Testis (tissue), 2 donors: ENCODE results near the gene SPACA9.

ENCODE experiments used
- CTCF ChIP-seq, 3 experiments: fragments of 450-650 bp in 2 of 3; fragments of 200-600 bp in 1 of 3; sonication (generic) in 1 of 3; IDR thresholded peaks; one replicate each; pipeline ENCODE4 v1.5.1; 2016 to 2019; ENCODE audit warnings: antibody characterized with exemption in 3 of 3, mild to moderate bottlenecking in 2 of 3, moderate library complexity in 1 of 3
- POLR2A ChIP-seq: fragments of 450-650 bp; IDR thresholded peaks from one replicate; pipeline ENCODE4 v1.6.1; 2017; ENCODE audit warnings: antibody characterized with exemption, mild to moderate bottlenecking, moderate library complexity

GRCh38 chr9:132869266-132869665 is 9.4 kb upstream of the SPACA9 start:
- TF ChIP-seq CTCF (IDR thresholded peaks at IDR 0.05) (no peak), POLR2A (no peak)
